Stimulated activated naive CD8-positive, alpha-beta T cell treated with anti-CD3 and anti-CD28 coated beads, Interleukin-15, amount 100 ng/mL, for 72 hours (primary cell): ENCODE results near the gene JMJD1C.
"Not testable (repeated sequence)": the region's sequence is repeated elsewhere in the genome, so short reads cannot be mapped to it uniquely, and the experiment has no call there.

Source experiments
- ATAC-seq: fragments of 150-1000 bp; cut with Tn5 transposase; 2 replicates; pipeline ENCODE4 v1.10.0; 2021; ENCODE audit warnings: mild to moderate bottlenecking, moderate library complexity
- DNase-seq, 2 donors: peaks; one replicate each; pipeline ENCODE4 v3.0.0; 2021 to 2022
- H3K27ac Mint-ChIP-seq, 2 donors: one replicate each; pipeline ENCODE4 v1.8.0; 2022; ENCODE audit warnings: mild to moderate bottlenecking in 2 of 2, mixed read lengths in 2 of 2, moderate library complexity in 2 of 2
- H3K27me3 Mint-ChIP-seq: one replicate; pipeline ENCODE4 v1.8.0; 2022; ENCODE audit warnings: mixed read lengths
- H3K4me1 Mint-ChIP-seq: one replicate; pipeline ENCODE4 v1.8.0; 2022; ENCODE audit warnings: mild to moderate bottlenecking, mixed read lengths
- H3K4me3 Mint-ChIP-seq, 2 donors: one replicate each; pipeline ENCODE4 v1.8.0; 2022; ENCODE audit warnings: mild to moderate bottlenecking in 2 of 2, mixed read lengths in 2 of 2, moderate library complexity in 1 of 2
- H3K9me3 Mint-ChIP-seq, 2 donors: one replicate each; pipeline ENCODE4 v1.8.0; 2022; ENCODE audit warnings: mixed read lengths in 2 of 2

The JMJD1C gene, protein sequence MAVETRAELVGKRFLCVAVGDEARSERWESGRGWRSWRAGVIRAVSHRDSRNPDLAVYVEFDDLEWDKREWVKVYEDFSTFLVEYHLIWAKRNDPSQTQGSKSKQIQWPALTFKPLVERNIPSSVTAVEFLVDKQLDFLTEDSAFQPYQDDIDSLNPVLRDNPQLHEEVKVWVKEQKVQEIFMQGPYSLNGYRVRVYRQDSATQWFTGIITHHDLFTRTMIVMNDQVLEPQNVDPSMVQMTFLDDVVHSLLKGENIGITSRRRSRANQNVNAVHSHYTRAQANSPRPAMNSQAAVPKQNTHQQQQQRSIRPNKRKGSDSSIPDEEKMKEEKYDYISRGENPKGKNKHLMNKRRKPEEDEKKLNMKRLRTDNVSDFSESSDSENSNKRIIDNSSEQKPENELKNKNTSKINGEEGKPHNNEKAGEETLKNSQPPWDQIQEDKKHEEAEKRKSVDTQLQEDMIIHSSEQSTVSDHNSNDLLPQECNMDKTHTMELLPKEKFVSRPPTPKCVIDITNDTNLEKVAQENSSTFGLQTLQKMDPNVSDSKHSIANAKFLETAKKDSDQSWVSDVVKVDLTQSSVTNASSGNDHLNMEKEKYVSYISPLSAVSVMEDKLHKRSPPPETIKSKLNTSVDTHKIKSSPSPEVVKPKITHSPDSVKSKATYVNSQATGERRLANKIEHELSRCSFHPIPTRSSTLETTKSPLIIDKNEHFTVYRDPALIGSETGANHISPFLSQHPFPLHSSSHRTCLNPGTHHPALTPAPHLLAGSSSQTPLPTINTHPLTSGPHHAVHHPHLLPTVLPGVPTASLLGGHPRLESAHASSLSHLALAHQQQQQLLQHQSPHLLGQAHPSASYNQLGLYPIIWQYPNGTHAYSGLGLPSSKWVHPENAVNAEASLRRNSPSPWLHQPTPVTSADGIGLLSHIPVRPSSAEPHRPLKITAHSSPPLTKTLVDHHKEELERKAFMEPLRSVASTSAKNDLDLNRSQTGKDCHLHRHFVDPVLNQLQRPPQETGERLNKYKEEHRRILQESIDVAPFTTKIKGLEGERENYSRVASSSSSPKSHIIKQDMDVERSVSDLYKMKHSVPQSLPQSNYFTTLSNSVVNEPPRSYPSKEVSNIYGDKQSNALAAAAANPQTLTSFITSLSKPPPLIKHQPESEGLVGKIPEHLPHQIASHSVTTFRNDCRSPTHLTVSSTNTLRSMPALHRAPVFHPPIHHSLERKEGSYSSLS (N-terminal part only)

DNA sequence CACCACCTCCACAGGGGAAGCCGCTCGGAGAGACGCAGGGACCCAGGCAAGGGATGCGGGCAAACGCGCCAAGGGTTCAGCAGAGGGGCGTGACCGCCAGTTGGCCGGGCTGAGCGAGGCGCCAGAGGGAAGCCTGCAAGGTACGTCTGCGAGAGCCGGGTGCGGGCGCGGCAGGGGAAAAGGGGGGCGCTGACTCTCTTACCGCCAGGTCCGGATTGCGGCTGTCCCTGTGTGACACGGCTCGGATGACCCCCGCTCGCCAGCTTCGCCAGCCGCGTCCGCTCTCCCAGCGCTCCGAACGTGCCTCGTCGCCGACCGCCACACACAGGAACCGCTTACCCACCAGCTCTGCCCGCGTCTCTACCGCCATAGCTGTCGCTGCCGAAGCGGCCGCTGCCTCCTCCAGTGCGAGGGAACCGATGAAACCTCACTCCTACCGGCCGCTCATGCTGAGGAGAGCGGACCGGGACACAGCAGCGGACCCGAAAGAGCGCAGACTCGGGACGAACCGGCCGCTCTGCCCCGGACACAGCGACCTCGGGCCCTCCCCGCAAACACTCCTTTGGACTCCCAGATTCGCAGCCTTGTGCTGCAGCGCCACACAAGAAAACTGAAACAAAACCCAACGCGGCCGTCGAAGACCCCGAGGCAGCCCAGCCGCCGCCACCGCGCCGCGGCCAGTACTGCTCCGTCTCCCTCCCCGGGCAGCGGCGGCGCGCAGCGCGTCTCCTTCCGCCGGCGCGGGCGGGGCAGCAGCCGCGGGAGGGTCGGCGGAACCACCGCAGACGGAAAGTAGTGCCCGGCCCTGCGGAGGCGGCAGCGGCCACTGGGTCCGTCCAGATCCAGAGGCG is at the start of gene JMJD1C:
TSS of gene JMJD1C (minus strand) at position 685 of the 851 bp plus-strand sequence. CDS start at position 370, 315 bp downstream.
- no peaks in the 10 kb centered on the region for H3K27me3 Mint-ChIP-seq

GRCh38 chr10:63515002-63515763 is 49.4 kb upstream of the JMJD1C start:
- Mint-ChIP-seq H3K4me3 (peak overlapping the region; percentile 8 to 38), H3K27ac (peak overlapping the region; percentile 2 to 66), H3K9me3 (peaks cover 0 to 6% of the 10 kb centered on the region in 2 donors), H3K4me1 (peaks cover 80% of the 10 kb centered on the region), H3K27me3 (no peaks in the 10 kb centered on the region)
- DNase-seq (peak in 1 of 2 donors; percentile 14), ATAC-seq (peak; percentile 69)

More for the DNA sequence above, at the start of gene JMJD1C:
- Mint-ChIP-seq H3K4me3 (peak within 1 kb of the TSS; percentile 95 to 98), H3K4me1 (peaks cover 17% of the 10 kb centered on the region), H3K9me3 (no peaks in the 10 kb centered on the region), H3K27ac (peak within 1 kb of the TSS; percentile 93 to 96)
- DNase-seq = peak; percentile 57 to 70
- peak; percentile 88 for ATAC-seq

DNA sequence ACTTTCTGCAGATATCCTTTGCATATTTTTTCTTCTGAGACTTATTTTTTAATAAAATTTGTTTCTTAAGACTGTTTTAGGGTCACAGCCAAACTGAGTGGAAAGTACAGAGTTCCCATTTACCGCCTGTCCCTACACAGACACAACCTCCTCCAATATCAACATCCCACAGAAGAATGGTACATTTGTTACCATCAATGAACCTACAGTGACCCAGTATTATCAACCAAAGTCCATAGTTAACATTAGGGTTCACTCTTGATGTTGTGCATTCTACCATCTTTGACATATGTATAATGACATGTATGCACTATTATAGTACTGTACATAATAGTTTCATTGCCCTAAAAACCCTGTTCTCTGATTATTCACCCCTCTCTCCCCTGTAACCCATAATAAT is 40.8 kb upstream of the JMJD1C start:
- no peaks in the 10 kb centered on the region for H3K27me3 Mint-ChIP-seq
- peaks cover 33% of the 10 kb centered on the region for H3K4me1 Mint-ChIP-seq
- no peak overlapping the region for H3K27ac Mint-ChIP-seq
- no peak for DNase-seq
- H3K4me3 Mint-ChIP-seq = no peak overlapping the region
- no peak for ATAC-seq
- H3K9me3 Mint-ChIP-seq = no peaks in the 10 kb centered on the region

GRCh38 chr10:63505562-63505961 is 39.8 kb upstream of the JMJD1C start:
- H3K27ac Mint-ChIP-seq = peak overlapping the region in 1 of 2 donors; percentile 18
- DNase-seq = no peak
- peaks cover 27% of the 10 kb centered on the region for H3K4me1 Mint-ChIP-seq
- no peak overlapping the region for H3K4me3 Mint-ChIP-seq
- H3K27me3 Mint-ChIP-seq = no peaks in the 10 kb centered on the region
- H3K9me3 Mint-ChIP-seq = no peaks in the 10 kb centered on the region
- ATAC-seq = no peak

- no peak for DNase-seq
- Mint-ChIP-seq H3K27ac (no peak overlapping the region), H3K4me1 (peaks cover 18% of the 10 kb centered on the region)
Observed at GRCh38 chr10:63504145-63504881, 38.5 kb upstream of the JMJD1C start.

DNA sequence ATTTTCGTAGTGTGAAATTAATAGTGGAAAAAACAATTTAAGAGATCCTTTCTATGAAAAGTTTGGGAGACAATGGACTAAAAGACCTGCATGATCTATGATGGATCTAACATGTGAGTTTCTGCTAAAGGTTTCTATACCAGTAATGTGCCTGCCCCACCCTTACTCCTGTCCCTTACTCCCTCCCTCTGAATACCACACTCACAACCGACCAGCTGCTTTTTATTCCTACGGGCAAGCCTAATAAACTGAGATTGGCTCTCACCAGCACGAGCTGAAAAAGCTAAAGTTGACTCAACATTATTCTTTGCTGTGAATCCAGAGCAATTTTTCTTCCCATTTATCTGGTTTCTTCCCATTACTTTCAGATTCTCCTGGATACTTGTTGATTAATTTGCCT is 37.6 kb upstream of the JMJD1C start:
- Mint-ChIP-seq H3K9me3 (no peaks in the 10 kb centered on the region), H3K4me1 (peaks cover 19% of the 10 kb centered on the region), H3K27ac (no peak overlapping the region), H3K27me3 (no peaks in the 10 kb centered on the region), H3K4me3 (no peak overlapping the region)
- DNase-seq (no peak), ATAC-seq (no peak)

More at GRCh38 chr10:63504145-63504881, 38.5 kb upstream of the JMJD1C start:
- Mint-ChIP-seq H3K27me3 (no peaks in the 10 kb centered on the region), H3K4me3 (no peak overlapping the region), H3K9me3 (no peaks in the 10 kb centered on the region)
- ATAC-seq = no peak

- no peaks in the 10 kb centered on the region for H3K27me3 Mint-ChIP-seq
- peaks cover 19% of the 10 kb centered on the region for H3K4me1 Mint-ChIP-seq
- DNase-seq (no peak), ATAC-seq (no peak)
- H3K9me3 Mint-ChIP-seq = no peaks in the 10 kb centered on the region
- no peak overlapping the region for H3K4me3 Mint-ChIP-seq
- H3K27ac Mint-ChIP-seq = peak overlapping the region in 1 of 2 donors; percentile 75
Observed at GRCh38 chr10:63502832-63503231, 37.1 kb upstream of the JMJD1C start.

DNA sequence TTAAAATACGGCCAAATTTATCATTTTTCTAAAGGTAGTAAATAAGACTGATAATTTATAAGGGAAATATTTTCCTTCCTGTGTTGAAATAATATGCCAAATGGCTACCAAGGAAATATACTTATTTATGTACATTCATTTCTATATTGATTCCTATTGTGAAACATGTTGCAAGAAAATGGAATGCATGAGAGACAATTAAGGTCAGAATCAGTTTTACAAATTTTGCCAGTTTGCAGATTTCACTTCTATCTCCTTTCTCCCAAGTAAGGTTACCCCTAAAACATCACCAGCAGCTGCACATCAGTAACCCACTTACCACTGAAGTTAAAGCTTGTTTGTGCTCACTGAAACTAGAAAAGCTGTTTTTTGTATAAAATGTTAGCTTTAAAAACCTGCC is 36.2 kb upstream of the JMJD1C start:
- no peak for ATAC-seq
- H3K27me3 Mint-ChIP-seq = no peaks in the 10 kb centered on the region
- no peak for DNase-seq
- H3K4me1 Mint-ChIP-seq = peaks cover 26% of the 10 kb centered on the region
- H3K9me3 Mint-ChIP-seq = no peaks in the 10 kb centered on the region
- no peak overlapping the region for H3K27ac Mint-ChIP-seq
- no peak overlapping the region for H3K4me3 Mint-ChIP-seq

- H3K4me3 Mint-ChIP-seq, DNase-seq, H3K27me3 Mint-ChIP-seq, H3K27ac Mint-ChIP-seq, H3K9me3 Mint-ChIP-seq, ATAC-seq: not testable (repeated sequence)
- H3K4me1 Mint-ChIP-seq = peaks cover 34% of the 10 kb centered on the region
Observed at GRCh38 chr10:63500551-63500950, 34.8 kb upstream of the JMJD1C start.

DNA sequence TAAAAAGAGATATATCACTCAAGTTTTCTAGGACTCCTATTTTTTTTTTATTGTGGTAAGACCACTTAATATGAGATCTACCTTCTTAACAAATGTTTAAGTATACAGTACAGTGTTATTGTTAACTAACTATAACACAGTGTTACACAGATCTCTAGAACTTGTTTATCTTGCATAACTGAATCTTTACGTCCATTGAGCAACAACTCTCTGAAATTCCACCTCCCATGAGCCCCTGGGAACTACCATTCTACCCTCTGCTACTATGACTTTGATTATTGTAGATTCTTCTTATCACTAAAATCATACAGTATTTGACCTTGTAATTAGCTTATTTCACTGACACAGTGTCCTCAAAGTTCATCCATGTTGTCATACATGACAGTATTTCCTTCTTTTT is 32.9 kb upstream of the JMJD1C start:
- H3K4me3 Mint-ChIP-seq = no peak overlapping the region
- ATAC-seq = no peak
- H3K9me3 Mint-ChIP-seq = no peaks in the 10 kb centered on the region
- no peak for DNase-seq
- H3K27me3 Mint-ChIP-seq = no peaks in the 10 kb centered on the region
- H3K27ac Mint-ChIP-seq = no peak overlapping the region
- H3K4me1 Mint-ChIP-seq = peaks cover 27% of the 10 kb centered on the region

DNA sequence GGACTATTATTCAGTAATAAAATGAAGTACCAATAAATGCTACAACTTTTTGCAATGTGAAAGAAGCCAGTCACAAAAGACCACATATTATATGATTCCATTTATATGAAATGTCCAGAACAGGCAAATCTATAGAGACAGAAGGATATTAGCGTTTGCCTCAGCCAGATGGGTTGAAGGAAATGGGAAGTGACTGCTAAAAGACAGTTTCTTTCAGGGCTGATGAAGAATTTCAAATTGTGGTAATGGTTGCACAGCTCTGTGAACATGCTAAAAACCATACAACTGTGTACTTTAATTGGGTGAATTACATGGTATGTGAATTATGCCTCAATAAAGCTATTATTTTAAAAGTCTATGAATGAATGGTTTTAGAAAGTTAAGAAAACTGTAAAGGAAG is 31.5 kb upstream of the JMJD1C start:
- ATAC-seq = no peak
- Mint-ChIP-seq H3K9me3 (no peaks in the 10 kb centered on the region), H3K27me3 (no peaks in the 10 kb centered on the region)

GRCh38 chr10:63496561-63496960 is 30.8 kb upstream of the JMJD1C start:
- Mint-ChIP-seq H3K27ac (no peak overlapping the region), H3K9me3 (no peaks in the 10 kb centered on the region)

More for the DNA sequence above, 31.5 kb upstream of the JMJD1C start:
- Mint-ChIP-seq H3K27ac (no peak overlapping the region), H3K4me1 (peaks cover 27% of the 10 kb centered on the region), H3K4me3 (no peak overlapping the region)
- DNase-seq = no peak

DNA sequence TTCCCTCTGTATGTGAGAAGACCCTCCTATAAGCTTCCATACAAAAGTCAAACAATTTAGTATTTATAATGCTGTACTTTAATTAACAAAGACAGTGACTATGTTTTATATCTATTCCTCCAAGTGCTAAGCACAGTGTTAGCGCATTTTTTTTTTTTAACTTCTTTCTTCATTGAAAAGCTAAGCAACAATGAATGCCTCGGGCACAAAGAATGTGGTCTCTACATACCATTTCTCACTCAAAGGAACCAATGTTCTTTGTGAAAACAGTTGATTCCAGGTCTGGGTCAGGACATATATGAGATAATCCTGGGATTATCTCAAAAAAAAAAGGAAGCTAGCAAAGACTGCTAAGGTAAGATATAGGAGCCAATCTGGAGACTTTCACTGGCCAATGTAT is 29.2 kb upstream of the JMJD1C start:
- no peak for DNase-seq
- Mint-ChIP-seq H3K27ac (no peak overlapping the region), H3K27me3 (no peaks in the 10 kb centered on the region), H3K9me3 (no peaks in the 10 kb centered on the region), H3K4me3 (no peak overlapping the region), H3K4me1 (peaks cover 27% of the 10 kb centered on the region)
- no peak for ATAC-seq

More at GRCh38 chr10:63496561-63496960, 30.8 kb upstream of the JMJD1C start:
- Mint-ChIP-seq H3K4me1 (peaks cover 27% of the 10 kb centered on the region), H3K4me3 (no peak overlapping the region), H3K27me3 (no peaks in the 10 kb centered on the region)
- no peak for DNase-seq
- ATAC-seq = no peak
